ENCODE measurements around the gene PLA2G12A.

DNA sequence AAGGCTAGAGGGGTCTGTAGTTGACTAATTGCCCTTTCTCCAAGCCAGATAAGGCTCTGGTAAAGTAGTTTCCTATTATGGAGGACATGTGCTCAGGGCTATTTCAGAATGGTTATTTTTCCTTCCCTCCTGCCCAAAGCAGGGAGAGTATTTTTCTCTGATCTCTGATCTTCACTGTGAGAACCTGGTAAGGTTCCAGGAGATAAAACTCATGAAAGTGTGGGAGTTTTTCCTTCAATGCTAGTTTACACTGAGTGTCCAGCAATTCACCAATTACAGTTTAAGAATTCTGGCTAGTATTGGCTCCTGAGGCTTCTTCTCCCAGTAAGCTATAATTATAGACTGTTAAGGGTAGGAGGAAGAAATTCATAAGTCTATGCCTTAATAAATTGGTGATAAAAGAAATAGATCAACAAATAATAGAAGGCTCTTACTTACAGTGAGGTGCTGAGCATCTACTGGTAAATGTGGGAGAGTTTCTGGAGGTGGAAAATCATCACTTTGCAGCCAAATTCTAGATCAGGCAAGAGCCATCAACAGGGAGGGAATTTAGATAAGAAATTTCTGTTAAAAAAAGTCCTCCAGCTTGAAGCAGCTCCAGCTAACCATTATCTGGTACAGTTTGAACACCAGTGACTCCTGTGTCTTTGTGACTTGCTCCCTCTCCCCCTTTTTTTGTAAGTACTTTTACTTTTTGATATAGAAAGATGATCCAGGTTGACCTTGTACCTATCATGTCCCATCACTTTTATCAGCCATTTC, 57.5 kb downstream of the PLA2G12A start:
- TF ChIP-seq YY1 (IDR thresholded peaks at IDR 0.05; ENCODE audit: insufficient read depth, insufficient read length) (no peak), ZNF274 (IDR thresholded peaks at IDR 0.05; ENCODE audit: low read depth, low read length) (no peak), SUZ12 (IDR thresholded peaks at IDR 0.05; ENCODE audit: extremely low read depth, insufficient read depth, insufficient read length) (no peak)
